Suprapubic skin (tissue), 3 donors: ENCODE measurements around the gene NRXN3.

ENCODE experiments used
- CTCF ChIP-seq, 2 donors: fragments of 200-600 bp in 1 of 2; fragments of 450-650 bp in 1 of 2; sonication (generic) in 1 of 2; IDR thresholded peaks; one replicate each; pipeline ENCODE4 v1.5.1; 2016 to 2019; ENCODE audit warnings: antibody characterized with exemption in 2 of 2, mild to moderate bottlenecking in 1 of 2, moderate library complexity in 1 of 2
- POLR2A ChIP-seq, 2 donors: fragments of 450-650 bp; IDR thresholded peaks; one replicate each; pipeline ENCODE4 v1.6.1; 2017; ENCODE audit warnings: antibody characterized with exemption in 2 of 2, mild to moderate bottlenecking in 2 of 2, moderate library complexity in 2 of 2

- TF ChIP-seq CTCF (IDR thresholded peaks at IDR 0.05) (no peak), POLR2A (IDR thresholded peaks at IDR 0.05) (no peak)
These were observed 273.7 kb downstream of the NRXN3 start for GRCh38 chr14:78443834-78444233.
